GM12878 (cell line): ENCODE measurements around the gene GCC2. TPM values are rescaled to one million over a fixed set of nuclear protein-coding genes. Genes with fewer than 3 reads are reported as not detected.
A peak's percentile ranks its signal among the peaks of the same experiment; 100 is the strongest.

Experiments
- ATAC-seq: fragments of 200-7000 bp; cut with Tn5 transposase; 3 replicates; pipeline ENCODE4 v1.9.1; 2020; ENCODE audit warnings: mild to moderate bottlenecking, moderate library complexity
- BruUV-seq: library from RNA; stranded (reverse); fragments of 400-500 nt; replicated peaks from 2 replicates; lab custom pipeline; 2021; lab: Mats Ljungman, UMichigan
- CTCF ChIA-PET: fragments of 300-600 bp; sonication (Branson Sonifier 250); formaldehyde crosslinking; extraction: SDS; loops from one replicate; lab custom pipeline; 2021; ENCODE audit warnings: inconsistent platforms; lab: Yijun Ruan, JAX
- POLR2A ChIA-PET: fragments of 350-600 bp; formaldehyde crosslinking; extraction: SDS; loops from one replicate; lab custom pipeline; 2021; ENCODE audit warnings: inconsistent platforms; lab: Charles Lee
- RAD21 ChIA-PET: fragments of 300-600 bp; sonication (Branson Sonifier 250); formaldehyde crosslinking; loops from one replicate; lab custom pipeline; 2023; ENCODE audit warnings: antibody characterized with exemption; ENCODE audit not compliant: unreplicated experiment; lab: Charles Lee
- SMC1A ChIA-PET: fragments of 300-600 bp; sonication (Branson Sonifier 250); formaldehyde crosslinking; loops from one replicate; lab custom pipeline; 2023; ENCODE audit not compliant: unreplicated experiment, uncharacterized antibody; lab: Charles Lee
- DNase-seq: peaks from one replicate; pipeline ENCODE4 v3.0.0-alpha.2; 2011; ENCODE audit warnings: low read depth, low spot score
- FAIRE-seq: peaks from 3 replicates; lab custom pipeline; 2011; peaks lifted over from hg19 to GRCh38; lab: Jason Lieb, UNC
- H2AFZ ChIP-seq: 2 replicates; pipeline ENCODE4 v1.6.0; 2011; ENCODE audit warnings: low read depth, low read length, control low read depth; ENCODE audit not compliant: control insufficient read depth
- H3K27ac ChIP-seq: 2 replicates; pipeline ENCODE4 v1.5.1; 2011; ENCODE audit warnings: control low read depth; ENCODE audit not compliant: control insufficient read depth, insufficient read depth
- H3K27me3 ChIP-seq, 2 experiments: replicated peaks in 1 of 2; 2 replicates each; pipeline versions ENCODE4 v1.6.0 to v1.6.1; 2011; ENCODE audit warnings: low read length in 1 of 2; ENCODE audit not compliant: control insufficient read depth in 2 of 2, insufficient read depth in 2 of 2
- H3K36me3 ChIP-seq, 2 experiments: 2 replicates each; pipeline ENCODE4 v1.5.1; 2011; ENCODE audit warnings: low read length in 1 of 2; ENCODE audit not compliant: control insufficient read depth in 2 of 2, insufficient read depth in 2 of 2
- H3K4me1 ChIP-seq: 2 replicates; pipeline ENCODE4 v1.6.1; 2011; ENCODE audit warnings: mild to moderate bottlenecking, low read length, moderate library complexity, mixed read lengths; ENCODE audit not compliant: control insufficient read depth, insufficient read depth
- H3K4me2 ChIP-seq: 2 replicates; pipeline ENCODE4 v1.6.0; 2011; ENCODE audit warnings: control low read depth; ENCODE audit not compliant: control insufficient read depth, insufficient read depth
- H3K4me3 ChIP-seq: fragments of 200-600 bp; sonication (generic); 2 replicates; pipeline ENCODE4 v1.5.1; 2016
- H3K79me2 ChIP-seq: 2 replicates; pipeline ENCODE4 v1.6.0; 2011; ENCODE audit warnings: low read length; ENCODE audit not compliant: control insufficient read depth, insufficient read depth
- H3K9ac ChIP-seq: 2 replicates; pipeline ENCODE4 v1.8.0; 2011; ENCODE audit warnings: low read length, control low read depth, mixed read lengths; ENCODE audit not compliant: control insufficient read depth, insufficient read depth
- H3K9me3 ChIP-seq: replicated peaks from 3 replicates; pipeline ENCODE4 v1.5.1; 2011; ENCODE audit warnings: mild to moderate bottlenecking, low read length; ENCODE audit not compliant: control insufficient read depth, insufficient read depth
- H4K20me1 ChIP-seq: 2 replicates; pipeline ENCODE4 v1.6.0; 2011; ENCODE audit not compliant: control insufficient read depth, insufficient read depth
- CEBPB ChIP-seq, 2 experiments: fragments of 150-350 bp in 1 of 2; IDR thresholded peaks; 2 replicates each; pipeline ENCODE4 v1.6.1; 2012 to 2014; ENCODE audit warnings: low read depth in 2 of 2, low read length in 2 of 2, borderline replicate concordance in 1 of 2, inconsistent platforms in 1 of 2
- EGR1 ChIP-seq, 2 experiments: IDR thresholded peaks; 1 replicate in 1 of 2; 2 replicates in 1 of 2; pipeline ENCODE4 v1.6.1; 2011 to 2012; ENCODE audit warnings: low read depth in 2 of 2, low read length in 2 of 2, borderline replicate concordance in 1 of 2, mild to moderate bottlenecking in 1 of 2, moderate library complexity in 1 of 2
- SMAD1 ChIP-seq: fragments of 450-650 bp; IDR thresholded peaks from 2 replicates; pipeline ENCODE4 v1.6.1; 2018; ENCODE audit warnings: mild to moderate bottlenecking, low read depth; ENCODE audit not compliant: partially characterized antibody
- TAF1 ChIP-seq: IDR thresholded peaks from 2 replicates; pipeline ENCODE4 v1.6.1; 2011; ENCODE audit warnings: mild to moderate bottlenecking, low read depth, low read length, borderline replicate concordance
- TCF12 ChIP-seq: IDR thresholded peaks from 2 replicates; pipeline ENCODE4 v1.6.1; 2011; ENCODE audit warnings: low read depth, mild to moderate bottlenecking, low read length
- ZBED1 ChIP-seq: IDR thresholded peaks from 2 replicates; pipeline ENCODE4 v1.6.1; 2016; ENCODE audit warnings: borderline replicate concordance
- ZBTB11 ChIP-seq: fragments of 450-650 bp; formaldehyde crosslinking; IDR thresholded peaks from 2 replicates; pipeline ENCODE4 v1.5.0; 2022; ENCODE audit warnings: mild to moderate bottlenecking, missing genetic modification characterization
- ZNF384 ChIP-seq: IDR thresholded peaks from 2 replicates; pipeline ENCODE4 v1.6.1; 2012; ENCODE audit warnings: low read depth, mild to moderate bottlenecking, low read length, improper control_type of control experiment, borderline replicate concordance
- WGBS: methylation state at CpG from one replicate; pipeline ENCODE4 v1.1.6; 2016; ENCODE audit warnings: low lambda C conversion rate; ENCODE audit not compliant: insufficient replicate concordance, insufficient coverage; ENCODE audit errors: missing lambda C conversion rate; 5-methylcytosine and 5-hydroxymethylcytosine counted together
- in situ Hi-C: fragments of 300-500 bp; cut with MboI; formaldehyde crosslinking; loops from 9 replicates; pipeline ENCODE4 v1.14.3; 2018; ENCODE audit warnings: mixed read lengths
- intact Hi-C: fragments of 100-400 bp; cut with micrococcal nuclease; formaldehyde crosslinking; loops from one replicate; pipeline ENCODE4 v1.14.2; 2022; ENCODE audit not compliant: unreplicated experiment
- polyA plus RNA-seq, 11 experiments: library from polyadenylated mRNA; depleted of rRNA in 4 of 11; unstranded in 6 of 11; stranded (reverse) in 5 of 11; fragments of >200 nt; fragmentation: Nextera tagmentation in 4 of 11; fragmentation: Illumina TruSeq in 1 of 11; extraction: Ambion mirVana in 4 of 11; extraction: Trizol in 1 of 11; gene quantifications; 1 replicate in 1 of 11; 2 replicates in 10 of 11; pipeline versions ENCODE4 v1.2.1 to v1.2.3, GENCODE V29; 2011 to 2016; ENCODE audit warnings: inconsistent platforms in 2 of 11, missing spikeins in 2 of 11, low read depth in 1 of 11
- total RNA-seq, 4 experiments: library from RNA; depleted of rRNA in 3 of 4; stranded (reverse); fragments of >200 nt in 3 of 4; fragmentation: Illumina TruSeq in 1 of 4; extraction: Trizol in 1 of 4; gene quantifications; 2 replicates each; pipeline versions ENCODE4 v1.2.1 to v1.2.3, GENCODE V29; 2013 to 2021
- TF ChIP-seq, protein P1 (sequence below): fragments of 450-650 bp; IDR thresholded peaks from 2 replicates; pipeline ENCODE4 v1.6.1; 2017; ENCODE audit warnings: mild to moderate bottlenecking
- TF ChIP-seq, protein P2 (sequence below): fragments of 450-650 bp; IDR thresholded peaks from 2 replicates; pipeline ENCODE4 v1.6.1; 2018; ENCODE audit warnings: mild to moderate bottlenecking, low read depth, moderate library complexity; ENCODE audit not compliant: partially characterized antibody
- TF ChIP-seq, protein P3 (sequence below): fragments of 450-650 bp; IDR thresholded peaks from 2 replicates; pipeline ENCODE4 v1.6.1; 2016; ENCODE audit warnings: mild to moderate bottlenecking

The GCC2 gene
- total and polyA plus RNA-seq, 10 of the 15 experiments (the other 5 are each of a cell fraction or from before 2014, with no cell fraction given): 11.8 to 35.5 (median 25.4) TPM

DNA sequence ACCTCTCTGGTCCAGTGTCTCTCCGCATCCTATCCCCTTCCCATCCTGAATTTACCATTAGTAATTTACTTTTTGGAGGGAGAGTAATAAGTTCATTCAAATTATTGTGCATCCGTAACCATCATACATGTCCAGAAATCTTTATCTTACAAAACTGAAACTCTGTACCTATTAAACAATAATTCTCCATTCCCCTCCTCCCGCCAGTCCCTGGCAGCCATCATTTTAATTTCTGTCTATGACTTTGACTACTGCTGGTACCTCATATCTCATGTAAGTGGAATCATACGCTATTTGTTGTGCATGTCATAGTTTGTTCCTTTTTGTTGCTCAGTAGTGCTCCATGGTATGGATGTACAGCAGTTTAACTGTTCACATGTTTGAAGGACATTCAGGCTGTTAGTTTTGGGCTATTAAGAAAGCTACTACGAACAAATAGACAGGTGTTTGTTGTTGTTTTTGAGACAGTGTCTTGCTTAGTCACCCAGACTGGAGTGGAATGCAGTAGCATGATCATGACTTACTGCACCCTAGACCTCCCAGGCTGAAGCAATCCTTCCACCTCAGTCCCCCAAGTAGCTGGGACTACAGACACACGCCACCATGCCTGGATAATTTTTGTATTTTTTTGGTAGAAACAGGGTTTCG is 87.3 kb downstream of the GCC2 start:
- ChIA-PET POLR2A (interaction anchor here (0.6 to 4.2 kb wide), 8 partner anchors 24 to 89 kb away, joined by 3 to 55 read pairs (median 4); no protein-coding TSS in a partner anchor), RAD21 (interaction anchor here (1.2 to 7.4 kb wide), 6 partner anchors 14 to 101 kb away, joined by 4 to 129 read pairs (median 10); no protein-coding TSS in a partner anchor), SMC1A (interaction anchor here (1.0 to 9.0 kb wide), 12 partner anchors 9 to 100 kb away, joined by 3 to 214 read pairs (median 6); partner anchors contain the start of gene GCC2), CTCF (interaction anchor here (1.2 to 1.9 kb wide), 6 partner anchors 13 to 48 kb away, joined by 3 to 16 read pairs (median 6); no protein-coding TSS in a partner anchor)
- no TSS peak for BruUV-seq
- in situ Hi-C loops: no loop called here
- Histone ChIP-seq H3K4me1 (no peaks in the 10 kb centered on the region; the same call in 1 of the 2 replicates), H3K9me3 (no peaks in the 10 kb centered on the region), H3K27ac (no peak overlapping the region), H4K20me1 (no peaks in the 10 kb centered on the region), H3K36me3 (no peaks in the 10 kb centered on the region), H3K27me3 (no peaks in the 10 kb centered on the region), H3K4me3 (0 out of 2 replicates have a peak overlapping the region, but pooled peaks have one; percentile 4), H2AFZ (no peak overlapping the region), H3K9ac (no peak overlapping the region), H3K79me2 (peaks cover 55% of the 10 kb centered on the region), H3K4me2 (peak overlapping the region; percentile 95)
- 96% methylated on average over 7 of the region's 7 CpGs for WGBS
- FAIRE-seq (no peak), ATAC-seq (no peak), DNase-seq (no peak)
- intact Hi-C loops: loop anchor here (5.0 kb wide), 1 partner anchor 46 kb away; no protein-coding TSS in a partner anchor
- TF ChIP-seq EGR1 (IDR thresholded peaks at IDR 0.05; ENCODE audit: borderline replicate concordance in 1 of 2, low read depth in 2 of 2, low read length in 2 of 2) (no peak), ZBED1 (no peak), SMAD1 (no peak), TAF1 (no peak), ZBTB11 (CRISPR knock-in tag) (no peak), ZNF384 (no peak), TCF12 (no peak), CEBPB (IDR thresholded peaks at IDR 0.05; ENCODE audit: borderline replicate concordance in 1 of 2, low read depth in 2 of 2, low read length in 2 of 2) (no peak)
- TF ChIP-seq, protein P1, sequence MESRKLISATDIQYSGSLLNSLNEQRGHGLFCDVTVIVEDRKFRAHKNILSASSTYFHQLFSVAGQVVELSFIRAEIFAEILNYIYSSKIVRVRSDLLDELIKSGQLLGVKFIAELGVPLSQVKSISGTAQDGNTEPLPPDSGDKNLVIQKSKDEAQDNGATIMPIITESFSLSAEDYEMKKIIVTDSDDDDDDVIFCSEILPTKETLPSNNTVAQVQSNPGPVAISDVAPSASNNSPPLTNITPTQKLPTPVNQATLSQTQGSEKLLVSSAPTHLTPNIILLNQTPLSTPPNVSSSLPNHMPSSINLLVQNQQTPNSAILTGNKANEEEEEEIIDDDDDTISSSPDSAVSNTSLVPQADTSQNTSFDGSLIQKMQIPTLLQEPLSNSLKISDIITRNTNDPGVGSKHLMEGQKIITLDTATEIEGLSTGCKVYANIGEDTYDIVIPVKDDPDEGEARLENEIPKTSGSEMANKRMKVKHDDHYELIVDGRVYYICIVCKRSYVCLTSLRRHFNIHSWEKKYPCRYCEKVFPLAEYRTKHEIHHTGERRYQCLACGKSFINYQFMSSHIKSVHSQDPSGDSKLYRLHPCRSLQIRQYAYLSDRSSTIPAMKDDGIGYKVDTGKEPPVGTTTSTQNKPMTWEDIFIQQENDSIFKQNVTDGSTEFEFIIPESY: peak; percentile 90
- TF ChIP-seq, protein P2, sequence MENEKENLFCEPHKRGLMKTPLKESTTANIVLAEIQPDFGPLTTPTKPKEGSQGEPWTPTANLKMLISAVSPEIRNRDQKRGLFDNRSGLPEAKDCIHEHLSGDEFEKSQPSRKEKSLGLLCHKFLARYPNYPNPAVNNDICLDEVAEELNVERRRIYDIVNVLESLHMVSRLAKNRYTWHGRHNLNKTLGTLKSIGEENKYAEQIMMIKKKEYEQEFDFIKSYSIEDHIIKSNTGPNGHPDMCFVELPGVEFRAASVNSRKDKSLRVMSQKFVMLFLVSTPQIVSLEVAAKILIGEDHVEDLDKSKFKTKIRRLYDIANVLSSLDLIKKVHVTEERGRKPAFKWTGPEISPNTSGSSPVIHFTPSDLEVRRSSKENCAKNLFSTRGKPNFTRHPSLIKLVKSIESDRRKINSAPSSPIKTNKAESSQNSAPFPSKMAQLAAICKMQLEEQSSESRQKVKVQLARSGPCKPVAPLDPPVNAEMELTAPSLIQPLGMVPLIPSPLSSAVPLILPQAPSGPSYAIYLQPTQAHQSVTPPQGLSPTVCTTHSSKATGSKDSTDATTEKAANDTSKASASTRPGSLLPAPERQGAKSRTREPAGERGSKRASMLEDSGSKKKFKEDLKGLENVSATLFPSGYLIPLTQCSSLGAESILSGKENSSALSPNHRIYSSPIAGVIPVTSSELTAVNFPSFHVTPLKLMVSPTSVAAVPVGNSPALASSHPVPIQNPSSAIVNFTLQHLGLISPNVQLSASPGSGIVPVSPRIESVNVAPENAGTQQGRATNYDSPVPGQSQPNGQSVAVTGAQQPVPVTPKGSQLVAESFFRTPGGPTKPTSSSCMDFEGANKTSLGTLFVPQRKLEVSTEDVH: no peak
- TF ChIP-seq, protein P3, sequence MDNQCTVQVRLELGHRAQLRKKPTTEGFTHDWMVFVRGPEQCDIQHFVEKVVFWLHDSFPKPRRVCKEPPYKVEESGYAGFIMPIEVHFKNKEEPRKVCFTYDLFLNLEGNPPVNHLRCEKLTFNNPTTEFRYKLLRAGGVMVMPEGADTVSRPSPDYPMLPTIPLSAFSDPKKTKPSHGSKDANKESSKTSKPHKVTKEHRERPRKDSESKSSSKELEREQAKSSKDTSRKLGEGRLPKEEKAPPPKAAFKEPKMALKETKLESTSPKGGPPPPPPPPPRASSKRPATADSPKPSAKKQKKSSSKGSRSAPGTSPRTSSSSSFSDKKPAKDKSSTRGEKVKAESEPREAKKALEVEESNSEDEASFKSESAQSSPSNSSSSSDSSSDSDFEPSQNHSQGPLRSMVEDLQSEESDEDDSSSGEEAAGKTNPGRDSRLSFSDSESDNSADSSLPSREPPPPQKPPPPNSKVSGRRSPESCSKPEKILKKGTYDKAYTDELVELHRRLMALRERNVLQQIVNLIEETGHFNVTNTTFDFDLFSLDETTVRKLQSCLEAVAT: peak; percentile 50
